ENCODE results near the gene CHRDL2. TPM values are rescaled to one million over a fixed set of nuclear protein-coding genes. Genes with fewer than 3 reads are reported as not detected.
"Not testable (repeated sequence)": the region's sequence is repeated elsewhere in the genome, so short reads cannot be mapped to it uniquely, and the experiment has no call there.

CHRDL2 gene
- polyA plus RNA-seq, 5 donors, result 0.26 to 0.73 (median 0.58) TPM

GRCh38 chr11:74670171-74670570 lies 61.1 kb downstream of the CHRDL2 start:
- no peak for DNase-seq

GRCh38 chr11:74669211-74670160 lies 61.7 kb downstream of the CHRDL2 start:
- no peak for DNase-seq

GRCh38 chr11:74663315-74663714 lies 67.9 kb downstream of the CHRDL2 start:
- DNase-seq, result no peak

- DNase-seq, result no peak
Observed at GRCh38 chr11:74662487-74663103, 68.6 kb downstream of the CHRDL2 start.

- not testable (repeated sequence) for DNase-seq
Observed at GRCh38 chr11:74659124-74659523, 72.1 kb downstream of the CHRDL2 start.

- no peak for DNase-seq
Observed at GRCh38 chr11:74654976-74655375, 76.2 kb downstream of the CHRDL2 start.

- peak; percentile 36 to 54 for DNase-seq
Observed at GRCh38 chr11:74650498-74650897, 80.7 kb downstream of the CHRDL2 start.

- DNase-seq, result no peak
Observed at GRCh38 chr11:74648894-74649293, 82.3 kb downstream of the CHRDL2 start.

- no peak for DNase-seq
Observed at GRCh38 chr11:74647831-74648230, 83.4 kb downstream of the CHRDL2 start.

GRCh38 chr11:74647404-74647803 lies 83.8 kb downstream of the CHRDL2 start:
- no peak for DNase-seq

- DNase-seq, result no peak
Observed at GRCh38 chr11:74646954-74647353, 84.3 kb downstream of the CHRDL2 start.

Other genes starting within 250 kb of the CHRDL2 start
- gene LIPT2, start 237.7 kb downstream of the CHRDL2 start, polyA plus RNA-seq (ENCODE audit: insufficient read depth in 1 of 5, insufficient read length in 5 of 5, low replicate concordance in 1 of 5), result 1 to 10 TPM; 3.1 to 5.4 (median 5.1) TPM
- gene POLD3, start 138.8 kb downstream of the CHRDL2 start, polyA plus RNA-seq (ENCODE audit: insufficient read depth in 1 of 5, insufficient read length in 5 of 5, low replicate concordance in 1 of 5), result 10 to 100 TPM; 25.5 to 43.3 (median 35.3) TPM
- gene RNF169, start 17.4 kb upstream of the CHRDL2 start, polyA plus RNA-seq (ENCODE audit: insufficient read depth in 1 of 5, insufficient read length in 5 of 5, low replicate concordance in 1 of 5), result 10 to 100 TPM; 14.6 to 23.5 (median 21.6) TPM
- 10 to 100 TPM; 13.0 to 19.3 (median 17.5) TPM for gene XRRA1, start 217.7 kb upstream of the CHRDL2 start, polyA plus RNA-seq (ENCODE audit: insufficient read depth in 1 of 5, insufficient read length in 5 of 5, low replicate concordance in 1 of 5)
- gene SPCS2, start 217.8 kb upstream of the CHRDL2 start, polyA plus RNA-seq (ENCODE audit: insufficient read depth in 1 of 5, insufficient read length in 5 of 5, low replicate concordance in 1 of 5), result 100 to 1,000 TPM; 163 to 210 (median 199) TPM

Measured in right lung (tissue), 5 donors.